ENCODE results near the gene NPY.
"Not testable (repeated sequence)": the region's sequence is repeated elsewhere in the genome, so short reads cannot be mapped to it uniquely, and the experiment has no call there.

NPY gene

GRCh38 chr7:24251568-24251967 is 32.4 kb upstream of the NPY start:
- no peak for TF ChIP-seq CTCF (IDR thresholded peaks at IDR 0.05; ENCODE audit: insufficient read depth, low read depth, low read length, missing control alignments)
- no peak for DNase-seq (ENCODE audit: low read depth)
- H3K4me3 ChIP-seq (ENCODE audit: low read length), result no peak overlapping the region

GRCh38 chr7:24255139-24255538 is 28.9 kb upstream of the NPY start:
- no peak overlapping the region for H3K4me3 ChIP-seq (ENCODE audit: low read length)
- DNase-seq (ENCODE audit: low read depth), result no peak
- TF ChIP-seq CTCF (IDR thresholded peaks at IDR 0.05; ENCODE audit: insufficient read depth, low read depth, low read length, missing control alignments), result no peak

GRCh38 chr7:24258324-24258723 is 25.7 kb upstream of the NPY start:
- DNase-seq (ENCODE audit: low read depth); H3K4me3 ChIP-seq (ENCODE audit: low read length): not testable (repeated sequence)

DNA sequence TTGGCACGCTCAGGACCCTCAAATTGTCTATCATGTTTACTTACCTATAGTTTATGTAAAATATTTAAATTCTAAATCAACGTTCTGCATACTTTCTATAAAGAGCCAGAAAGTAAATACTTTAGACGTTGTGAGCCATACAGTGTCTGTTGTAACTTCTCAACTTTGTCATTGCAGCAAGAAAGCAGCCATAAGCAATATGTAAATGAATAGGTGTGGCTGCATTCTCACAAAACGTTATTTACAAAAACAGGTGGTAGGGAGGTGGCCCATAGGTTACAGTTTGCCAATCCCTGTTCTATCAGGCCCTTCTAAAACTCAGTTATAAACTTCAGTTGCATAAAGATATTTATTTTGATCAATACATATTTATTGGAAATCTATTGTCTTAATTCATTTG is 12.1 kb upstream of the NPY start:
- no peak for TF ChIP-seq CTCF (IDR thresholded peaks at IDR 0.05; ENCODE audit: insufficient read depth, low read depth, low read length, missing control alignments)
- no peak for DNase-seq (ENCODE audit: low read depth)

GRCh38 chr7:24279512-24279911 is 4.5 kb upstream of the NPY start:
- no peak for TF ChIP-seq CTCF (IDR thresholded peaks at IDR 0.05; ENCODE audit: insufficient read depth, low read depth, low read length, missing control alignments)
- no peak overlapping the region for H3K4me3 ChIP-seq (ENCODE audit: low read length)
- DNase-seq (ENCODE audit: low read depth), result no peak

More for the DNA sequence above, 12.1 kb upstream of the NPY start:
- H3K4me3 ChIP-seq (ENCODE audit: low read length), result no peak overlapping the region

DNA sequence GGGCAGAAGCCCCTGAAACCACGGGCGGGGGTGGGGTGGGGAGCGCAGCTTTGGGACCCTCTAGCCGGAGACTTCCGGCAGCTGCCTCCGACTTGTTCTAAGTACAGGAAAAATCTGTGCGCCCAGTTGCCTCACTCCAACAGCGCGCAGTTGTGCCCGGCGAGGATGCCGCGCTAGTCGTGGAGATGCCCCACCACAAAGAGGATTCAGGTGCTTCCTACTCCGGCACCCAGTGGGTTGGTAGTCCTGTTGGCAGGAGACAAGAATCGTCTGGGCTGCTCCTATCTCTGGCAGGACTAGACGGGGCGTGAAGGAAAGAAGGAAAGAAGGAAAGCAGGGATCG is 465 bp upstream of the NPY start:
- DNase-seq (ENCODE audit: low read depth), result no peak
- no peak overlapping the region for H3K4me3 ChIP-seq (ENCODE audit: low read length)
- no peak for TF ChIP-seq CTCF (IDR thresholded peaks at IDR 0.05; ENCODE audit: insufficient read depth, low read depth, low read length, missing control alignments)

DNA sequence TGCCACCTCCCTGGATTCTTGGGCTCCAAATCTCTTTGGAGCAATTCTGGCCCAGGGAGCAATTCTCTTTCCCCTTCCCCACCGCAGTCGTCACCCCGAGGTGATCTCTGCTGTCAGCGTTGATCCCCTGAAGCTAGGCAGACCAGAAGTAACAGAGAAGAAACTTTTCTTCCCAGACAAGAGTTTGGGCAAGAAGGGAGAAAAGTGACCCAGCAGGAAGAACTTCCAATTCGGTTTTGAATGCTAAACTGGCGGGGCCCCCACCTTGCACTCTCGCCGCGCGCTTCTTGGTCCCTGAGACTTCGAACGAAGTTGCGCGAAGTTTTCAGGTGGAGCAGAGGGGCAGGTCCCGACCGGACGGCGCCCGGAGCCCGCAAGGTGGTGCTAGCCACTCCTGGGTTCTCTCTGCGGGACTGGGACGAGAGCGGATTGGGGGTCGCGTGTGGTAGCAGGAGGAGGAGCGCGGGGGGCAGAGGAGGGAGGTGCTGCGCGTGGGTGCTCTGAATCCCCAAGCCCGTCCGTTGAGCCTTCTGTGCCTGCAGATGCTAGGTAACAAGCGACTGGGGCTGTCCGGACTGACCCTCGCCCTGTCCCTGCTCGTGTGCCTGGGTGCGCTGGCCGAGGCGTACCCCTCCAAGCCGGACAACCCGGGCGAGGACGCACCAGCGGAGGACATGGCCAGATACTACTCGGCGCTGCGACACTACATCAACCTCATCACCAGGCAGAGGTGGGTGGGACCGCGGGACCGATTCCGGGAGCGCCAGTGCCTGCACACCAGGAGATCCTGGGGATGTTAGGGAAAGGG is 913 bp downstream of the NPY start:
- TF ChIP-seq CTCF (IDR thresholded peaks at IDR 0.05; ENCODE audit: insufficient read depth, low read depth, low read length, missing control alignments), result no peak
- DNase-seq (ENCODE audit: low read depth), result no peak

More for the DNA sequence above, 913 bp downstream of the NPY start:
- H3K4me3 ChIP-seq (ENCODE audit: low read length), result no peak overlapping the region

Data from epithelial cell of esophagus (primary cell).